ENCODE measurements around the gene C11orf16. TPM values are rescaled to one million over a fixed set of nuclear protein-coding genes. Genes with fewer than 3 reads are reported as not detected.
"Not testable (repeated sequence)": the region's sequence is repeated elsewhere in the genome, so short reads cannot be mapped to it uniquely, and the experiment has no call there.

The C11orf16 gene
- not detected in 2 replicates for polyA plus RNA-seq (2014; cell fraction: cytosol; rRNA removed)
- 0.09 TPM in 1 of 2 replicates, not detected in the other for polyA plus RNA-seq (2014; cell fraction: nucleus; rRNA removed)

GRCh38 chr11:8932564-8933180, at the start of gene C11orf16:
Gene C11orf16 (minus strand): TSS chr11:8932947. CDS start chr11:8932308, 639 bp downstream.
- no peak for DNase-seq (ENCODE audit: low spot score)

- DNase-seq (ENCODE audit: low spot score), result no peak
Measured at GRCh38 chr11:8980485-8980884, 47.7 kb upstream of the C11orf16 start.

- DNase-seq (ENCODE audit: low spot score), result not testable (repeated sequence)
Measured at GRCh38 chr11:8979365-8979764, 46.6 kb upstream of the C11orf16 start.

GRCh38 chr11:8973121-8973520, 40.4 kb upstream of the C11orf16 start:
- DNase-seq (ENCODE audit: low spot score), result no peak

GRCh38 chr11:8971924-8972316, 39.2 kb upstream of the C11orf16 start:
- no peak for DNase-seq (ENCODE audit: low spot score)

- no peak for DNase-seq (ENCODE audit: low spot score)
Measured at GRCh38 chr11:8971196-8971923, 38.6 kb upstream of the C11orf16 start.

GRCh38 chr11:8967184-8967583, 34.4 kb upstream of the C11orf16 start:
- DNase-seq (ENCODE audit: low spot score), result no peak

GRCh38 chr11:8964324-8965320, 31.9 kb upstream of the C11orf16 start, which contains the start of gene TMEM9B:
Gene TMEM9B (minus strand): TSS chr11:8964442. CDS start chr11:8964313, 129 bp downstream.
- peak; percentile 92 for DNase-seq (ENCODE audit: low spot score)

- DNase-seq (ENCODE audit: low spot score), result peak; percentile 76
Measured at GRCh38 chr11:8963569-8964323, 31.0 kb upstream of the C11orf16 start.

- DNase-seq (ENCODE audit: low spot score), result no peak
Measured at GRCh38 chr11:8962841-8963240, 30.1 kb upstream of the C11orf16 start.

GRCh38 chr11:8961401-8961800, 28.7 kb upstream of the C11orf16 start:
- no peak for DNase-seq (ENCODE audit: low spot score)

- peak; percentile 49 for DNase-seq (ENCODE audit: low spot score)
Measured at GRCh38 chr11:8959546-8960166, 26.9 kb upstream of the C11orf16 start.

- DNase-seq (ENCODE audit: low spot score), result no peak
Measured at GRCh38 chr11:8956860-8957259, 24.1 kb upstream of the C11orf16 start.

- DNase-seq (ENCODE audit: low spot score), result no peak
Measured at GRCh38 chr11:8948886-8949285, 16.1 kb upstream of the C11orf16 start.

- no peak for DNase-seq (ENCODE audit: low spot score)
Measured at GRCh38 chr11:8947230-8947943, 14.6 kb upstream of the C11orf16 start.

- DNase-seq (ENCODE audit: low spot score), result no peak
Measured at GRCh38 chr11:8942518-8943066, 9.8 kb upstream of the C11orf16 start, which contains the start of gene ASCL3. Gene ASCL3 (minus strand): TSS chr11:8943016. CDS start chr11:8938161, 4,855 bp downstream.

- DNase-seq (ENCODE audit: low spot score), result no peak
Measured at GRCh38 chr11:8941341-8942103, 8.8 kb upstream of the C11orf16 start.

GRCh38 chr11:8937659-8938058, 4.9 kb upstream of the C11orf16 start:
- no peak for DNase-seq (ENCODE audit: low spot score)

GRCh38 chr11:8937159-8937558, 4.4 kb upstream of the C11orf16 start:
- DNase-seq (ENCODE audit: low spot score), result no peak

Measured in SK-N-DZ (cell line).